ENCODE results near the gene PTPRD. TPM values are rescaled to one million over a fixed set of nuclear protein-coding genes. Genes with fewer than 3 reads are reported as not detected.

The PTPRD gene
- total RNA-seq, 1 donor from 2014 or later = 136 TPM

DNA sequence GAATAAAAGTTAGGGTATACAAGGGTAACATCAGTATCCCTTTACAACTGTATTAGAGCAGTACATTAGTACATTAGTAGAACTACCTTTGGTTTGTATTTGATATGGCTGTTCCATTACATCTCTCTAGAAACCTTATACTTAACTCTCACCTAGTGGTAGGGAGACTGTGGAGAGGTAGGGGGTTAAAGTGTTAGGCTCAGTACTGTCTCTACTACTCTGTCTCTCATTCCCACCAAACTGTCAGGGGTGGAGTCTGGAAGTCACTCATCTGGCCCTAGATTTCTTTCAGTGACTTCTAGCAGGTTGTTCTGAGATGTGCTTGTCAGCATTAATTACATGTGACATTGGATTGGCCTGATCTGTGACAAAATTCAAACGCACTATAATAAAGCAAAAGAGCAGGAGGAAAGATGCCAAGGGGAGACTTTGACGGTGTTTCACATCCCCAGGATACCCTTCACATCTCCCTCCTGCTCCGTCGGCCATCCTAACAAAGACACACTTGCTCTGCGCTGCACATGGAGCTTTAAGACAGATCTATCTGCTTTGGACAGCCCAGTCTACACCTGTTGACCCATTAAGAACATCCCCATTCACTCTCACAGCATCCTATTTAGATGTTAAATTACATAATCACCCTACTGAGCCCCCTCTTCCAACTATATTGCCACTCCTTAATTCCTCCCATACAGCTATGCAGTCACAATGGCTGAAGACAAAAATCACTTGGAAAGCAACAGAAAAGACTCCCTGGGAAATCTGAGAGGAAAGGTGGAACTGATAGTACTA, 1770.2 kb downstream of the PTPRD start:
- Histone ChIP-seq H3K79me2 (ENCODE audit: low read depth) (peaks cover 75% of the 10 kb centered on the region), H2AFZ (replicated peaks) (no peak overlapping the region), H3K27ac (peak overlapping the region; percentile 47), H3K9me3 (ENCODE audit: low read depth) (no peaks in the 10 kb centered on the region), H3F3A (ENCODE audit: low read depth) (no peaks in the 10 kb centered on the region), H3K4me3 (no peak overlapping the region), H3K4me1 (peaks cover 13% of the 10 kb centered on the region), H3K36me3 (peaks cover 3% of the 10 kb centered on the region), H3K9ac (no peak overlapping the region), H3K4me2 (peak overlapping the region; percentile 24), H4K20me1 (ENCODE audit: low read depth) (no peaks in the 10 kb centered on the region), H3K27me3 (no peaks in the 10 kb centered on the region)
- Mint-ChIP-seq H3K27me3 (ENCODE audit: insufficient read depth, low read depth) (peaks cover 2% of the 10 kb centered on the region), H3K4me3 (no peak overlapping the region), H3K4me1 (peaks cover 10% of the 10 kb centered on the region), H3K27ac (peak overlapping the region; percentile 87), H3K9me3 (peaks cover 23% of the 10 kb centered on the region), H3K36me3 (peaks cover 51% of the 10 kb centered on the region)
- no peak for DNase-seq (ENCODE audit: low spot score)
- no peak for TF ChIP-seq EZH2 (IDR thresholded peaks at IDR 0.05)
- TF ChIP-seq, protein P1, sequence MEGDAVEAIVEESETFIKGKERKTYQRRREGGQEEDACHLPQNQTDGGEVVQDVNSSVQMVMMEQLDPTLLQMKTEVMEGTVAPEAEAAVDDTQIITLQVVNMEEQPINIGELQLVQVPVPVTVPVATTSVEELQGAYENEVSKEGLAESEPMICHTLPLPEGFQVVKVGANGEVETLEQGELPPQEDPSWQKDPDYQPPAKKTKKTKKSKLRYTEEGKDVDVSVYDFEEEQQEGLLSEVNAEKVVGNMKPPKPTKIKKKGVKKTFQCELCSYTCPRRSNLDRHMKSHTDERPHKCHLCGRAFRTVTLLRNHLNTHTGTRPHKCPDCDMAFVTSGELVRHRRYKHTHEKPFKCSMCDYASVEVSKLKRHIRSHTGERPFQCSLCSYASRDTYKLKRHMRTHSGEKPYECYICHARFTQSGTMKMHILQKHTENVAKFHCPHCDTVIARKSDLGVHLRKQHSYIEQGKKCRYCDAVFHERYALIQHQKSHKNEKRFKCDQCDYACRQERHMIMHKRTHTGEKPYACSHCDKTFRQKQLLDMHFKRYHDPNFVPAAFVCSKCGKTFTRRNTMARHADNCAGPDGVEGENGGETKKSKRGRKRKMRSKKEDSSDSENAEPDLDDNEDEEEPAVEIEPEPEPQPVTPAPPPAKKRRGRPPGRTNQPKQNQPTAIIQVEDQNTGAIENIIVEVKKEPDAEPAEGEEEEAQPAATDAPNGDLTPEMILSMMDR (IDR thresholded peaks at IDR 0.05) = no peak

DNA sequence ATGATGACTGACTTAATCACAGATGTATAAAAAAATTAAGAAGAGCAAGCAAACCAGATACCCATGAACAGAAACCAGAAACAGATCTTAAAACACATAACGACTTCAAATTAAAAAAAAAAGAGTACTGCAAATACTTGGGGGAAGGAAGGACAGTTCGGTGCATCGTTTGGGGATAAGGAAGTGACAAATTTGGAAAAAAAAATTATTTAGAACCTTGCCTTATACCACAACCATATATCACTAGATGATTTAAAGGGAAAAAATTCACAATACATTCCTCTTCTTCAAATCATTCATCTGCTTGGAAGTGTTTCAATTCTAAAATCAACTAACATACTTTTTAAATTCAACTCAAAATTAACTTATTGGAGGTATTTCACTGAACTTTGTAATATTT, 1774.7 kb downstream of the PTPRD start:
- Histone ChIP-seq H2AFZ (replicated peaks) (no peak overlapping the region), H3K9me3 (ENCODE audit: low read depth) (no peaks in the 10 kb centered on the region), H3K79me2 (ENCODE audit: low read depth) (peaks cover 72% of the 10 kb centered on the region), H3K4me2 (no peak overlapping the region), H3F3A (ENCODE audit: low read depth) (no peaks in the 10 kb centered on the region), H4K20me1 (ENCODE audit: low read depth) (peaks cover 9% of the 10 kb centered on the region), H3K27ac (no peak overlapping the region), H3K36me3 (no peaks in the 10 kb centered on the region), H3K27me3 (no peaks in the 10 kb centered on the region), H3K4me3 (no peak overlapping the region), H3K9ac (no peak overlapping the region), H3K4me1 (peaks cover 21% of the 10 kb centered on the region)
- Mint-ChIP-seq H3K27me3 (ENCODE audit: insufficient read depth, low read depth) (peaks cover 2% of the 10 kb centered on the region), H3K4me1 (peaks cover 24% of the 10 kb centered on the region), H3K4me3 (no peak overlapping the region), H3K9me3 (peaks cover 26% of the 10 kb centered on the region), H3K27ac (no peak overlapping the region), H3K36me3 (peaks cover 46% of the 10 kb centered on the region)
- DNase-seq (ENCODE audit: low spot score) = no peak
- TF ChIP-seq EZH2phosphoT487 (IDR thresholded peaks at IDR 0.05) = no peak
- TF ChIP-seq, protein P1 (IDR thresholded peaks at IDR 0.05) = no peak
- no peak for TF ChIP-seq EZH2 (IDR thresholded peaks at IDR 0.05)

DNA sequence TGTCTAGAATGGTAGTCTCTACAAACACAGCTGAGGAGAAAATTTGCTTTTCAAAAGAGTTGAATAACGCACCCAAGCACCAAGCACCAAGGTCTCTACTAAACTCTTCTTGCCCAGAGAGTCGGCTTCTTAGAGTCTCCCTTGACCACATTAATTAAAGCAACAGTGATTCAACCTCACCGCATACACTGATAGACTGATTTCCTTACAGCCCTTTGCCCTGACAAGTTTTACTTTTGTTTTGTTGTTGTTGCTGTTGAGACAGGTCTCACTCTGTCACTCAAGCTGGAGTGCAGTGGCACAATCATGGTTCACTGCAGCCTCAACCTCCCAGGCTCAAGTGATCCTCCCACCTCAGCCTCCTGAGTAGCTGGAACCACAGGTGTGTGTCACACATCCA, 1777.5 kb downstream of the PTPRD start:
- no peaks in the 10 kb centered on the region for H3K9me3 ChIP-seq (ENCODE audit: low read depth)
- no peak for DNase-seq (ENCODE audit: low spot score)
- peaks cover 12% of the 10 kb centered on the region for H4K20me1 ChIP-seq (ENCODE audit: low read depth)
- peaks cover 7% of the 10 kb centered on the region for H3F3A ChIP-seq (ENCODE audit: low read depth)
- H3K4me1 ChIP-seq = peaks cover 18% of the 10 kb centered on the region
- H3K36me3 Mint-ChIP-seq = peaks cover 28% of the 10 kb centered on the region
- peak overlapping the region; percentile 78 for H3K27ac Mint-ChIP-seq
- H2AFZ ChIP-seq (replicated peaks) = no peak overlapping the region
- no peak overlapping the region for H3K4me3 ChIP-seq
- H3K27me3 ChIP-seq = no peaks in the 10 kb centered on the region
- H3K4me3 Mint-ChIP-seq = no peak overlapping the region
- peaks cover 63% of the 10 kb centered on the region for H3K79me2 ChIP-seq (ENCODE audit: low read depth)
- H3K9ac ChIP-seq = no peak overlapping the region
- H3K4me1 Mint-ChIP-seq = peaks cover 37% of the 10 kb centered on the region
- peaks cover 13% of the 10 kb centered on the region for H3K9me3 Mint-ChIP-seq
- no peaks in the 10 kb centered on the region for H3K27me3 Mint-ChIP-seq (ENCODE audit: insufficient read depth, low read depth)
- peak overlapping the region; percentile 56 for H3K4me2 ChIP-seq
- H3K36me3 ChIP-seq = no peaks in the 10 kb centered on the region
- no peak overlapping the region for H3K27ac ChIP-seq
- TF ChIP-seq, protein P1 (IDR thresholded peaks at IDR 0.05) = no peak

Measured in neural progenitor cell (in vitro differentiated cells).